ENCODE measurements around the gene KLF13.

KLF13 gene

DNA sequence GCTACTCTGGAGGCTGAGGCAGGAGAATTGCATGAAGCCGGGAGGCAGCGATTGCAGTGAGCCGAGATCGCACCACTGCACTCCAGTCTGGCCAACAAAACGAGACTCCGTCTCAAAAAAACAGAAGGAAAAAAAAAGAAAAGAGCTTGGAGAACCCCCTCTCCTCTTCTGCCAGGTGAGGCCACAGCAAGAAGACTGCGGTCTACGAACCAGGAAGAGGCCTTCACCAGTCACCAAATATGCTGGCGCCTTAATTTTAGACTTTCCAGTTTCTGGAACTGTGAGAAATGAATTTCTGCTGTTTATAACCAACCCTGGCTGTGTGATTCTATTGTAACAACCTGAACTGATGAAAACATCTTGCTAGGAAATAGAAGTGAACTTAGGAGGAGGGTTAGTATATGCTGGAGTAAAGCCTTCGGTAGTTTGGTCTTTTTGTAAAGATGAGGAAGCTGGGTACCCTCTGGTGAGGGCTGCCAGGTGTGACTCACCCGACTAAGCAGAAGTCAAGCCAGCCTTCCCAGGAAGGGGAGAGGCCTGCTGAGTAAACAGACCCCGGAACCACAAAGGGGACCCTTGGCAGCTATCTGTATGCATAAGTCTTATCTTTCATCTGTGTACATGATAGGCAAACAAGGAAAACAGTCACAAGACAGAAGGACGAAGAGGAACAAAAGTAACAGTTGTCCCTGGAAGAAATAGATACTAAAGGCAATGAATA lies 78.7 kb downstream of the KLF13 start:
- no peak for DNase-seq

DNA sequence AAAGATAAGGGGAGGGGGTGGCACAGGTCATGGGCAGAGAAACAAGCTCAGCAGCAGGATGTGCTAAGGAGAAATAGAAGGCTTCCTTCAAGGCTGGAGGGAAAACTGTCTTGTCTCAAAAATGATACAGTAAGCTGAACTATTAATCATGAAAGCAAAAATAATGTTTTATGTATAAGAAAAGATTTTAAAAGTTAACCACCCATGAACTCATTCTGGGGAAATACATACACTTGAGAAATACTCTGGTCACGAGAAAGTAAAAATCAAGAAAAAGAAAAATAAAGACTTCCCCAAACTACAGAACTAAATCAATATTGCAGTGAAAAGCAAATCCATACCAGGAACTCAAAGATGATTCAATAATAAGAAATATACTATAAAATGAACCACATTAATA lies 80.7 kb downstream of the KLF13 start:
- DNase-seq, result no peak

DNA sequence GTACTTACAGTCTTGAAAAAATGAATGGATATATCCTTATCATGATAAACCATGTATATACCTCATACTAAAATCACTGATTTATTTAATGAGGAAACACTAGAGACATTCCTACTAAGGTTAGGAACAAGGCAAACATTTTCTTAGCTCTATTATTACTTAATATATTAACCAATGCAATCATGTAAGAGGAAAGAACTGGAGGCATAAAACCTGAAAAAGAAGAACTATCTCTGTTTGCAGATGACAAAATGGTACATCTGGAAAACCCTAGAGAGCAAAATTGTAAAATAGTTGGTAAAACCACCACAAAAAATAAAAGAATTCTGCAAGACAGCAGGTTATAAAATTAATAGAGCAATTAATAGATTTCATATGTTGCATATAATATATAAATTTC lies 81.2 kb downstream of the KLF13 start:
- no peak for DNase-seq

DNA sequence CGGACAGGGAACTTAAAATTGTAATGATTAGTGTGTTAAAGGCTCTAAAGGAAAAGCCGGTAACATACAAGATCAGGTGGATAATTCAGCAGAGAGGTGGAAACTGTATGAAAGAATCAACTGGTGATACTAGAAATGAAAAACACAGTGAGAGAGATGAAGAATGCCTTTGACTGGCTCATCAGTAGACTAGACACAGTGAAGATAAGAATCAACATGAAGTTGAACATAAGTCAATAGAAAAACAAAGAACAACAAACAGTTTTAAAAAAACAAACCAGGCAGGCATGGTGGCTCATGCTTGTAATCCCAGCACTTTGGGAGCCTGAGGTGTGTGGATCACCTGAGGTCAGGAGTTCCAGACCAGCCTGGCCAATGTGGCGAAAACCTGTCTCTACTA lies 82.1 kb downstream of the KLF13 start:
- no peak for DNase-seq

DNA sequence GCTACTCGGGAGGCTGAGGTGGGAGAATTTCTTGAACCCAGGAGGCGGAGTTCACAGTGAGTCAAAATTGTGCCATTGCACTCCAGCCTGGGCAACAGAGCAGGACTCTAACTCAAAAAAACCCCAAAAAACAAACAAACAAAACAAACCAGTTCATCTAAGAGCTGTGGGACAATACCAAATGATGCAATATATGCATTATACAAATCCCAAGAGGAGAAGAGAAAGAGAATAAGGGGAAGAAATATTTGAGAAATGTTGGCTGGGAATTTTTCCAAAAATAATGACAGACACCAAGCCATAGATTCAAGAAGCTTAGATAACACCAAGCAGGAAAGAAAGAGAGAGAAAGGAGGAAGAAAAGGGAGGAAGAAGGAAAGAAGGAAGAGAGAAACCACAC lies 82.5 kb downstream of the KLF13 start:
- no peak for DNase-seq

DNA sequence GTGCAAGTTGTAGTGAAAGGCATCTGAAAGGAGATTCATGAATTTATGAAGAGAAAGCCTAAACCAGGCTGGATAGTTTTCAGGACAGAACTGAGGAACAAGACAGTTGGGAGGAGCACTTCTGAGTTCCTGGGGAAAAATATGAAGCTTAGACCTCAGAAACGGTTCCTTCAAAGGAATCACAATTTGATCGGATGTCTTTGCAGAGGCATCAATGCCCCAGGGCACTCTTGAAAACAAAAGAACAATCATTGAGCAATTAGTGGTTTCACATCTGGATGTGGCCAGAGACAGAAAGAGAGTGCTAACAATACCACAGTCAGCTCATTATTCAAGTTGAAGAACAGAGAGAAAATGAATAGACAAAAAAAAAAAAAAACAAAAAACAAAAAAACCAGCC lies 86.2 kb downstream of the KLF13 start:
- no peak for DNase-seq

DNA sequence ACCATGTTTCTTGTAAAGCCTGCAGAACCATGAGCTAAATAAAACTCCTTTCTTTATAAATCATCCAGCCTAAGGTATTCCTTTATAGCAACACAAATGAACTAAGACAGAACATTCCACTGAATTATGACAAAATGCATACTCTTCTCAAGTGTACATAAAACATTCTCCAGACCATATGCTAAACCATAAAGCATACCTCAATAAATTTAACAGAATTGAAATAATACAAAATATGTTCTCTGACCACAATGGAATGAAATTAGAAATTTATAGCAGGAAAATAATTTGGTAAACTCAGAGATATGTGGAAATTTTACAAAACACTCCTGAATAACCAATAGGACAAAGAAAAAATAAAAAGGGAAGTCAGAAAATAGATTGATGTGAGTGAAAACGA lies 88.6 kb downstream of the KLF13 start:
- no peak for DNase-seq

DNA sequence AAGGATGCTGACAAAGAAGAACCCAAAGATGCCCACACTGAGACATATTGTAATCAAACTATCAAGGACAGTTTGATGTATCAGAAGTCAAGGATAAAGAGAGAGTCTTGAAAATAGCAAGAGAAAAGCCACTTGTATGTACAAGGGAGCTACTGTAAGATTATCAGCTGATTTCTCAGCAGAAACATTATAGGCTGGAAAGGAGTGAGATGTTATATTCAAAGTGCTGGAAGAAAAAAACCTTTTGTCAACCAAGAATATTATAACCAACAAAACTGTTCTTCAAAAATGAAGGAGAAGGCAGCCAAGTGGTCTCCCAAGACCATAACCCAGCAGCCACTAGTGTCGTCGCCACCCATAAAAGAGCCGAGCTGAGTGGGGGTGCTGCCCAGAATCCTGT lies 93.2 kb downstream of the KLF13 start:
- no peak for DNase-seq

DNA sequence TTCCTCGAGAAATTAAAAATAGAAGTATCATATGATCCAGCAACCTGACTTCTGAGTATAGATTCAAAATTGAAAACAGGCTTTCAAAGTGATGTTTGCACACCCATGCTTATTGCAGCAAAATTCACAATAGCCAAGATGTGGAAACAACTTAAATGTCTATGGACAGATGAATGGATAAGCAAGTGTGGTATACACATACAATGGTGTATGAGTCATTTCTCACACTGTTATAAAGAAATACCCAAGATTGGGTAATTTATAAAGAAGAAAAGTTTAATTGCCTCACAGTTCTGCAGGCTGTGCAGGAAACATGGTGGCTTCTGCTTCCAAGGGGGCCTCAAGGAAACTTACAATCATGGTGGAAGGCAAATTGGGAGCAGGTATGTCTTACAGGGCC lies 100.8 kb downstream of the KLF13 start:
- no peak for DNase-seq
